SW 1271 (cell line): ENCODE measurements around the gene ATXN7L1.
"Not testable (repeated sequence)": the region's sequence is repeated elsewhere in the genome, so short reads cannot be mapped to it uniquely, and the experiment has no call there.

Experiments
- DNase-seq, 2 experiments: peaks; one replicate each; lab custom pipeline; 2025; lab: John Stamatoyannopoulos, UW

The ATXN7L1 gene

GRCh38 chr7:105800849-105801534 is 75.4 kb downstream of the ATXN7L1 start:
- no peak for DNase-seq

GRCh38 chr7:105800442-105800841 is 76.0 kb downstream of the ATXN7L1 start:
- no peak for DNase-seq

GRCh38 chr7:105799677-105800076 is 76.7 kb downstream of the ATXN7L1 start:
- DNase-seq = no peak

GRCh38 chr7:105799006-105799405 is 77.4 kb downstream of the ATXN7L1 start:
- no peak for DNase-seq

- DNase-seq = no peak
Observed at GRCh38 chr7:105797652-105798051, 78.7 kb downstream of the ATXN7L1 start.

- no peak for DNase-seq
Observed at GRCh38 chr7:105796365-105796764, 80.0 kb downstream of the ATXN7L1 start.

- no peak for DNase-seq
Observed at GRCh38 chr7:105794741-105795729, 81.4 kb downstream of the ATXN7L1 start.

GRCh38 chr7:105792488-105793370 is 83.7 kb downstream of the ATXN7L1 start:
- no peak for DNase-seq

GRCh38 chr7:105791926-105792325 is 84.5 kb downstream of the ATXN7L1 start:
- no peak for DNase-seq

- no peak for DNase-seq
Observed at GRCh38 chr7:105790996-105791395, 85.4 kb downstream of the ATXN7L1 start.

- not testable (repeated sequence) for DNase-seq
Observed at GRCh38 chr7:105790452-105790851, 85.9 kb downstream of the ATXN7L1 start.

GRCh38 chr7:105788816-105789349 is 87.5 kb downstream of the ATXN7L1 start:
- DNase-seq = no peak

GRCh38 chr7:105788356-105788755 is 88.0 kb downstream of the ATXN7L1 start:
- DNase-seq = no peak

GRCh38 chr7:105787793-105788192 is 88.6 kb downstream of the ATXN7L1 start:
- no peak for DNase-seq

- no peak for DNase-seq
Observed at GRCh38 chr7:105786520-105787470, 89.6 kb downstream of the ATXN7L1 start.

- DNase-seq = peak in 1 of 2 experiments; percentile 23
Observed at GRCh38 chr7:105782391-105783042, 93.9 kb downstream of the ATXN7L1 start.

GRCh38 chr7:105779856-105780780 is 96.3 kb downstream of the ATXN7L1 start:
- no peak for DNase-seq

- DNase-seq = no peak
Observed at GRCh38 chr7:105778956-105779355, 97.4 kb downstream of the ATXN7L1 start.
